GM23338 (cell line): ENCODE data around the gene ATP13A2.

Source experiments
- EZH2 ChIP-seq: fragments of 200-600 bp; sonication (generic); IDR thresholded peaks from one replicate; pipeline ENCODE4 v1.8.0; 2017; ENCODE audit warnings: antibody characterized with exemption, mild to moderate bottlenecking, low read depth; ENCODE audit not compliant: unreplicated experiment
- EZH2phosphoT487 ChIP-seq: fragments of 200-600 bp; sonication (generic); IDR thresholded peaks from one replicate; pipeline ENCODE4 v1.8.1; 2018; ENCODE audit warnings: antibody characterized with exemption; ENCODE audit not compliant: unreplicated experiment
- POLR2AphosphoS5 ChIP-seq: IDR thresholded peaks from 2 replicates; pipeline ENCODE4 v1.6.1; 2016; ENCODE audit warnings: antibody characterized with exemption, low read depth
- ZNF114 ChIP-seq: fragments of 250-450 bp; sonication (Bioruptor Pico); IDR thresholded peaks from 2 replicates; pipeline ENCODE4 v1.5.0; 2020; ENCODE audit warnings: mild to moderate bottlenecking, moderate library complexity
- TF ChIP-seq, protein P1 (sequence below), 2 experiments: fragments of 200-600 bp in 1 of 2; sonication (generic) in 1 of 2; conservative IDR thresholded peaks; 2 replicates each; pipeline versions ENCODE4 v1.5.1 to v1.6.1; 2016 to 2017; ENCODE audit warnings: antibody characterized with exemption in 2 of 2, low read depth in 2 of 2, mild to moderate bottlenecking in 2 of 2, moderate library complexity in 1 of 2
- TF ChIP-seq, protein P2 (sequence below): IDR thresholded peaks from 2 replicates; pipeline ENCODE4 v1.6.1; 2016; ENCODE audit warnings: antibody characterized with exemption

DNA sequence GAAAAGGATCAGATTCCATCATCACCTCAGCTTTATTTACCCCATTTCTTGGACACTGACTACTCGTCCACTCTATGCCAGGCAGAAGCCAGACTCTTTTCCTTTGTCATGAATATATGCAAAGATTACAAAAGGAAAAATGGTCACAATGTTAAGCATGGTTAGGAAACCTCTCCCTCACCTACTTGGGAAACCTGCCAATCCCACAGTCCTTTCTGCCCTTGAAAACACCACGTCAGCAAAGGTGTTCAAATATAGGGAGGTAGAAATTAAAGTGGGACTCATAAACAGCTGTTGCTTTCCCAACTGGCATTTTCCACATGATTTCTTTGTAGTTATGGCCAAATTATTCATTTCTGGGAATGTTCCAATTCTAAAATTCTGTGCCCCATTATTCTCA, 16.2 kb upstream of the ATP13A2 start:
- TF ChIP-seq, protein P1, sequence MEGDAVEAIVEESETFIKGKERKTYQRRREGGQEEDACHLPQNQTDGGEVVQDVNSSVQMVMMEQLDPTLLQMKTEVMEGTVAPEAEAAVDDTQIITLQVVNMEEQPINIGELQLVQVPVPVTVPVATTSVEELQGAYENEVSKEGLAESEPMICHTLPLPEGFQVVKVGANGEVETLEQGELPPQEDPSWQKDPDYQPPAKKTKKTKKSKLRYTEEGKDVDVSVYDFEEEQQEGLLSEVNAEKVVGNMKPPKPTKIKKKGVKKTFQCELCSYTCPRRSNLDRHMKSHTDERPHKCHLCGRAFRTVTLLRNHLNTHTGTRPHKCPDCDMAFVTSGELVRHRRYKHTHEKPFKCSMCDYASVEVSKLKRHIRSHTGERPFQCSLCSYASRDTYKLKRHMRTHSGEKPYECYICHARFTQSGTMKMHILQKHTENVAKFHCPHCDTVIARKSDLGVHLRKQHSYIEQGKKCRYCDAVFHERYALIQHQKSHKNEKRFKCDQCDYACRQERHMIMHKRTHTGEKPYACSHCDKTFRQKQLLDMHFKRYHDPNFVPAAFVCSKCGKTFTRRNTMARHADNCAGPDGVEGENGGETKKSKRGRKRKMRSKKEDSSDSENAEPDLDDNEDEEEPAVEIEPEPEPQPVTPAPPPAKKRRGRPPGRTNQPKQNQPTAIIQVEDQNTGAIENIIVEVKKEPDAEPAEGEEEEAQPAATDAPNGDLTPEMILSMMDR (conservative IDR thresholded peaks at IDR 0.05; ENCODE audit: low read depth in 2 of 2), result no peak
- TF ChIP-seq EZH2 (no peak), POLR2AphosphoS5 (no peak), EZH2phosphoT487 (no peak), ZNF114 (CRISPR knock-in tag) (no peak)
- TF ChIP-seq, protein P2, sequence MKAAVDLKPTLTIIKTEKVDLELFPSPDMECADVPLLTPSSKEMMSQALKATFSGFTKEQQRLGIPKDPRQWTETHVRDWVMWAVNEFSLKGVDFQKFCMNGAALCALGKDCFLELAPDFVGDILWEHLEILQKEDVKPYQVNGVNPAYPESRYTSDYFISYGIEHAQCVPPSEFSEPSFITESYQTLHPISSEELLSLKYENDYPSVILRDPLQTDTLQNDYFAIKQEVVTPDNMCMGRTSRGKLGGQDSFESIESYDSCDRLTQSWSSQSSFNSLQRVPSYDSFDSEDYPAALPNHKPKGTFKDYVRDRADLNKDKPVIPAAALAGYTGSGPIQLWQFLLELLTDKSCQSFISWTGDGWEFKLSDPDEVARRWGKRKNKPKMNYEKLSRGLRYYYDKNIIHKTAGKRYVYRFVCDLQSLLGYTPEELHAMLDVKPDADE, result no peak
